ENCODE results near the gene WAPL.

WAPL gene

DNA sequence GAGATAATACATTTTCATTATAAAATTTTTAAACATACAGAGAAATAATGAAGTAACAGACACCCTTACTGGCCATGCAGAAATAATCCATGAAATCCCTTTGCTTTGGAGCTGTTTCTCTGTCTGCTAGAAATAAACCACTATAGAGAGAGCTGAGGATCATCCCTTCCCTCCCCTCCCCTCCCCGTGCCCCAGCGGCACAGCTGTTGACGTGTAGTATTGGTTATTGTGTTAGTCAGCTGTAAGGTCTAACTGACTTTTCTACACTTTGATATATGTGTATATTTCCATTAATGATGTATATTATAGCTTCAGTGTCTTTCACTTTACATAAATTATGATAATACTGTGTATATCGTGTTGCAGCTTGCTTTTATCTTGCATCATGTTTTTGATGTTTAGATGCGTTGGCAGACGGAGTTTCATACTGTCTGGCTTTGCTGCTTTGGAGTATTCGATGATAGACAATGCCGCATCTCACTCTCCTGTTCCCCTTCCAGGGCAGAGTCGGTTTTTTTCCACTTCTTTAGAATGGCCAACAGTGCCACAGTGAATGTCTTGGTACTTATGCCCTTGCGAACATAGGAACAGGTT is 127.6 kb downstream of the WAPL start:
- TF ChIP-seq CTCF (conservative IDR thresholded peaks at IDR 0.05; ENCODE audit: low read depth, low read length): no peak
- DNase-seq (ENCODE audit: low read depth): no peak
- H3K4me3 ChIP-seq (ENCODE audit: low read length): no peak overlapping the region

DNA sequence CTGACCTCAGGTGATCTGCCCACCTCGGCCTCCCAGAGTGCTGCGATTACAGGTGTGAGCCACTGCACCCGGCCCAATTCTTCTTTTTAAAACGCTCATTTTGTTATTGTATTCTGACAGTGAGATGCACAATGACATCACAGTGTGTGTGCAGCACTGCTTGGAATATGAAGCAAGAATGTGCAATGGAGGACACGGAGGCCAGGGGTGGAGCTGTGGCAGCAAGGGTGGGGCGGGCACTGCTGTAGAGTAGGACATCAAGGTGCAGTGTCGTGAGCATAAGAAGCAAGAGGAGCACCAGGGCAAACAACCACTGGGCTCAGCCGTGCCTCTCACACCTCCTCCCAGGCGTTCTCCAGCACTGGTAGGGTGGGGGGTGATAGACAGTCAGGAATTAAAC is 128.2 kb downstream of the WAPL start:
- H3K4me3 ChIP-seq (ENCODE audit: low read length): no peak overlapping the region
- no peak for TF ChIP-seq CTCF (conservative IDR thresholded peaks at IDR 0.05; ENCODE audit: low read depth, low read length)
- no peak for DNase-seq (ENCODE audit: low read depth)

- no peak for DNase-seq (ENCODE audit: low read depth)
- H3K4me3 ChIP-seq (ENCODE audit: low read length): no peak overlapping the region
- no peak for TF ChIP-seq CTCF (conservative IDR thresholded peaks at IDR 0.05; ENCODE audit: low read depth, low read length)
Measured at GRCh38 chr10:86392723-86393094, 128.9 kb downstream of the WAPL start.

DNA sequence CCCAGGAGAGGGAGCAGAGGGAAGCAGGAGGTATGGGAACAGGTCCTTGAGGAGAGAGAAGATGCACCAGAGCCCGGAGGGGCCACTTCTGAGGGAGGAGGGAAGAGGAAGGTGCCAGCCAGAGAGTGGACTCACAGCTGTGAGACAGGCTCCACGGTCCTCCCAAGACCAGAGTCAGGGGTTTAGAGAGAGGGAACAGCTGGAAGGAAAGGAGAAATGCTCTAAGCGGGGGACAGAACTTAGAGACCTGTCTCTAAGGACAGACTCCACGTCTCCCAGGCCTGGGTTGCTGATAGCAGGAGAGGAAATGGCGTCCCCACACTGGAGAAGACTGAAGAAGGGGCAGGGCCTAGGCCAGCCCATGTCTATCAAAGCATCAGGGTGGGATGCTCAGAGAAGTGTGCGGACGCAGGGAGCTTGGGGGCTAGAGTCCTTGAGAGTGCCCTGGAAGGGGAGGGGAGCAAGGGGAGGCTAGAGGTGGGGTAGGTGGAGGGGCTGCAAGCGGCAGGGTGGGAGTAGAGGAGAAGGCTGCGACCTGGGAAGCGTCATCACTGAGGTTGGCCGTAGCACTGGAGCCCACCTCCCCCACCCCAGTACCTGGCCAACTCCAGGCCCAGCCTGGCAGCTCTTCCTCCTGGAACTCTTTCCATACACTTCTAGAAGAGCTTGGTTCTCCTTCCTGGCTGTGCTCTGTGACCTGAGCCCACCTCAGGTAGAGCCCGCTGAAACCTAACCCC is 129.4 kb downstream of the WAPL start:
- DNase-seq (ENCODE audit: low read depth): no peak
- H3K4me3 ChIP-seq (ENCODE audit: low read length): no peak overlapping the region
- no peak for TF ChIP-seq CTCF (conservative IDR thresholded peaks at IDR 0.05; ENCODE audit: low read depth, low read length)

- TF ChIP-seq CTCF (conservative IDR thresholded peaks at IDR 0.05; ENCODE audit: low read depth, low read length): no peak
- no peak for DNase-seq (ENCODE audit: low read depth)
- no peak overlapping the region for H3K4me3 ChIP-seq (ENCODE audit: low read length)
Measured at GRCh38 chr10:86391236-86391840, 130.3 kb downstream of the WAPL start.

GRCh38 chr10:86390337-86391120 is 131.1 kb downstream of the WAPL start:
- no peak for DNase-seq (ENCODE audit: low read depth)
- no peak for TF ChIP-seq CTCF (conservative IDR thresholded peaks at IDR 0.05; ENCODE audit: low read depth, low read length)
- H3K4me3 ChIP-seq (ENCODE audit: low read length): no peak overlapping the region
